ENCODE results near the gene TMEM135.

TMEM135 gene

DNA sequence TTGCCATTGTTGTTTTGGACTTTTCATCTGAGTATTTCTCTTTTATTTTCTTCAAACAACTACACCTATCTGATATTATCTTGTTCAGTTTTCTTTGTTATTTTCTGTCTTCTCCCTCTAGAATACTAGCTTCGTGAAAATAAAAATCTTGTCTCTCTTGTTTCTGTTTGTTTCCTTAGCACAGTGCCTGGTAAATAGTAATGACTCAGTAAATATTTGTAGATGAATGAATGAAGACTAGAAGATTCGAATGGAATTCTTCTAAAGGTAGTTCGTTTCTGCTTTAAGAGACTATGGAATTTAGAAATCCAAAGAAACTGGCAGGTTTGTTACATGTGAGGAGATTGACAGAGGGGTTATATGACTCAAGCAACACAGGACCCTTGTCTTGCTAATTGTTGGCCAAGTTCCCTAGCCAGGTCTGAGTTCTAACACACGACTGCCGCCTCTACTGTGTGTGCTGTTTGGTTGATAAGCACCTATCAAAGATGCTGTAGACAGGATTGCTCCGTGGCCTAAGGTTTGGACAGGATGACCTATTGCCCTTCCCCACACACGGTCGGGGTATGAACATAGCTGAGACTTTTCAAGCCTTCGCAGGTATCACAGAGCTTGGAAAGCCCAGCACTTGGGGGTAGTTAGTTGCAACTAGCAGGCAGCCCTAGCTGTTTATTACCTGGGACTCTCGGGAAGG, 831 bp upstream of the TMEM135 start:
- Histone ChIP-seq H3K36me3 (ENCODE audit: insufficient read depth, low read length) (peaks cover 1% of the 10 kb centered on the region; the same call in 1 of the 2 replicates), H3K4me2 (ENCODE audit: low read length) (peak overlapping the region; percentile 73), H3K4me1 (ENCODE audit: insufficient read depth, low read length, severe bottlenecking) (peaks cover 36% of the 10 kb centered on the region), H3K9me3 (ENCODE audit: low read length) (no peaks in the 10 kb centered on the region), H2AFZ (ENCODE audit: low read length) (peak overlapping the region; percentile 92), H3K79me2 (ENCODE audit: insufficient read depth, low read length) (peaks cover 20% of the 10 kb centered on the region), H4K20me1 (ENCODE audit: insufficient read depth, low read length) (no peaks in the 10 kb centered on the region), H3K9ac (ENCODE audit: low read length) (peak overlapping the region; percentile 65), H3K27me3 (ENCODE audit: insufficient read depth, low read length) (no peaks in the 10 kb centered on the region), H3K4me3 (ENCODE audit: low read depth, low read length, poor library complexity, severe bottlenecking) (peak overlapping the region; percentile 86), H3K9me2 (ENCODE audit: low read depth, low read length) (no peaks in the 10 kb centered on the region), H3F3A (ENCODE audit: insufficient read depth, low read length) (no peaks in the 10 kb centered on the region; the same call in 1 of the 2 replicates), H3K27ac (ENCODE audit: low read depth, low read length, poor library complexity, severe bottlenecking) (peak overlapping the region; percentile 64)
- TF ChIP-seq, protein P1, sequence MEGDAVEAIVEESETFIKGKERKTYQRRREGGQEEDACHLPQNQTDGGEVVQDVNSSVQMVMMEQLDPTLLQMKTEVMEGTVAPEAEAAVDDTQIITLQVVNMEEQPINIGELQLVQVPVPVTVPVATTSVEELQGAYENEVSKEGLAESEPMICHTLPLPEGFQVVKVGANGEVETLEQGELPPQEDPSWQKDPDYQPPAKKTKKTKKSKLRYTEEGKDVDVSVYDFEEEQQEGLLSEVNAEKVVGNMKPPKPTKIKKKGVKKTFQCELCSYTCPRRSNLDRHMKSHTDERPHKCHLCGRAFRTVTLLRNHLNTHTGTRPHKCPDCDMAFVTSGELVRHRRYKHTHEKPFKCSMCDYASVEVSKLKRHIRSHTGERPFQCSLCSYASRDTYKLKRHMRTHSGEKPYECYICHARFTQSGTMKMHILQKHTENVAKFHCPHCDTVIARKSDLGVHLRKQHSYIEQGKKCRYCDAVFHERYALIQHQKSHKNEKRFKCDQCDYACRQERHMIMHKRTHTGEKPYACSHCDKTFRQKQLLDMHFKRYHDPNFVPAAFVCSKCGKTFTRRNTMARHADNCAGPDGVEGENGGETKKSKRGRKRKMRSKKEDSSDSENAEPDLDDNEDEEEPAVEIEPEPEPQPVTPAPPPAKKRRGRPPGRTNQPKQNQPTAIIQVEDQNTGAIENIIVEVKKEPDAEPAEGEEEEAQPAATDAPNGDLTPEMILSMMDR (IDR thresholded peaks at IDR 0.05; ENCODE audit: low read length), result no peak
- TF ChIP-seq EZH2 (IDR thresholded peaks at IDR 0.05; ENCODE audit: borderline replicate concordance, low read length), result no peak

DNA sequence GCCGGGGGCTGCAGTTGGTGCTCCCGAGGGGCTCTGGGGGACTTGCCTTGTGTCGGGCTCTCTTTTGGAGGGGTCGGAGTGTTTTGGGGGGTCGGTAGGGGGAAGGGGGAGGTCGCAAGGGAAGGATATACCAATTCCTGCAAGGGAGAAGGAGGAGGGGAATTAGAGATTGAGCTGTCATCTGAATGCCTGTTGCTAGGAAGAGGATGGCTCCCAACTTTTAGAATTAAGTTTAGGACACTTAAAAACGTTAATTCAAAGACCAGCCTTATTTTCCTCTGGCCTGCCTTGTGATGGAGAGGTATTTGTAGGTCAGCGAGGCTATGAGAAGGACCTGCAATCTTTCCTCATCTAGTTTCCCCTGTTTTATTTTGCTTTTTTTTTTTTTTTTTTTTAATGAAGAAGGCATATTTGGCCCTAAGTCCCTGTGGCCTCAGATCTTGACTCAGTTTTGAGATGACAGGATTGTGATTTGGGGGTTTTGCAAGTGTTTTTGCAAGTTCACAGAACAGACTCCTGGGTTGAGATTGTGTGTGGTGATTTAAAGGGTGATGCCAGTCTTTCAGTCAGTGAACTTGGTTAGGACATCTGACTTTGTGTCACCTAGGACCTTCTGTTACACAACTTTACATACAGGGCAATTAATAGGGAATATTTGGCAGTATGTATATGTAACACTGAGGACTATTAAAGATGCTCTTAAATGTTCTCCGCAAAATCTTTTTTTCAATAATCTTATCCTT, 672 bp downstream of the TMEM135 start:
- no peaks in the 10 kb centered on the region; the same call in 1 of the 2 replicates for H3F3A ChIP-seq (ENCODE audit: insufficient read depth, low read length)
- TF ChIP-seq EZH2 (IDR thresholded peaks at IDR 0.05; ENCODE audit: borderline replicate concordance, low read length), result no peak
- TF ChIP-seq, protein P1 (IDR thresholded peaks at IDR 0.05; ENCODE audit: low read length), result no peak
- H2AFZ ChIP-seq (ENCODE audit: low read length), result no peak overlapping the region; the same call in 1 of the 2 replicates
- peaks cover 36% of the 10 kb centered on the region for H3K4me1 ChIP-seq (ENCODE audit: insufficient read depth, low read length, severe bottlenecking)
- H3K27ac ChIP-seq (ENCODE audit: low read depth, low read length, poor library complexity, severe bottlenecking), result peak overlapping the region; percentile 58
- H3K79me2 ChIP-seq (ENCODE audit: insufficient read depth, low read length), result peaks cover 20% of the 10 kb centered on the region
- no peaks in the 10 kb centered on the region for H3K9me3 ChIP-seq (ENCODE audit: low read length)
- H3K9ac ChIP-seq (ENCODE audit: low read length), result peak overlapping the region; percentile 87
- peak overlapping the region; percentile 71 for H3K4me2 ChIP-seq (ENCODE audit: low read length)
- H3K27me3 ChIP-seq (ENCODE audit: insufficient read depth, low read length), result no peaks in the 10 kb centered on the region
- no peaks in the 10 kb centered on the region for H3K9me2 ChIP-seq (ENCODE audit: low read depth, low read length)
- peaks cover 14% of the 10 kb centered on the region for H3K36me3 ChIP-seq (ENCODE audit: insufficient read depth, low read length)
- H4K20me1 ChIP-seq (ENCODE audit: insufficient read depth, low read length), result no peaks in the 10 kb centered on the region
- H3K4me3 ChIP-seq (ENCODE audit: low read depth, low read length, poor library complexity, severe bottlenecking), result peak overlapping the region; percentile 86

DNA sequence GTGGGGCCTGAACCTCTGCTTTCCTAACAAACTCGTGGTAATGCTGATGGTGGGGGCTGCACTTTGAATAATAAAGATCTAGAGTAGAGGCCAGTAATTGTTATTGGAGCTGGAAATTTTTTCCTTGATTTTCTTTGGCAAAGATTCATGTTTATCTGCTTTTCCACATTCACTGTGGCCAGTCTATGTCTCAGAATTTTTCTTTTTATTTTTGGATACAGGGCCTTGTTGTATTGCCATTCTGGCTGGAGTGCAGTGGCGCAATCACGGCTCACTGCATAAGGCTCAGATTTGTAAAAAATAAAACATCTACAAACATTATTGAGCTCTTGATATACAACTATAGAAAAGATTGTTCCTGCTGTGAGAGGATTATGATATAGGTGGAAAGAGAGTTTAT, 1.6 kb downstream of the TMEM135 start:
- Histone ChIP-seq H3K4me2 (ENCODE audit: low read length) (peak overlapping the region; percentile 71), H3K9me3 (ENCODE audit: low read length) (no peaks in the 10 kb centered on the region), H3K27ac (ENCODE audit: low read depth, low read length, poor library complexity, severe bottlenecking) (no peak overlapping the region), H3K27me3 (ENCODE audit: insufficient read depth, low read length) (no peaks in the 10 kb centered on the region), H3K36me3 (ENCODE audit: insufficient read depth, low read length) (peaks cover 18% of the 10 kb centered on the region), H3K4me1 (ENCODE audit: insufficient read depth, low read length, severe bottlenecking) (peaks cover 36% of the 10 kb centered on the region), H3F3A (ENCODE audit: insufficient read depth, low read length) (no peaks in the 10 kb centered on the region; the same call in 1 of the 2 replicates), H3K4me3 (ENCODE audit: low read depth, low read length, poor library complexity, severe bottlenecking) (peak overlapping the region; percentile 86), H4K20me1 (ENCODE audit: insufficient read depth, low read length) (no peaks in the 10 kb centered on the region), H3K9ac (ENCODE audit: low read length) (peak overlapping the region; percentile 87; the same call in 1 of the 2 replicates), H3K9me2 (ENCODE audit: low read depth, low read length) (no peaks in the 10 kb centered on the region), H2AFZ (ENCODE audit: low read length) (no peak overlapping the region), H3K79me2 (ENCODE audit: insufficient read depth, low read length) (peaks cover 20% of the 10 kb centered on the region)
- TF ChIP-seq, protein P1 (IDR thresholded peaks at IDR 0.05; ENCODE audit: low read length), result no peak
- no peak for TF ChIP-seq EZH2 (IDR thresholded peaks at IDR 0.05; ENCODE audit: borderline replicate concordance, low read length)
